ENCODE measurements around the gene CALHM2.

The CALHM2 gene

DNA sequence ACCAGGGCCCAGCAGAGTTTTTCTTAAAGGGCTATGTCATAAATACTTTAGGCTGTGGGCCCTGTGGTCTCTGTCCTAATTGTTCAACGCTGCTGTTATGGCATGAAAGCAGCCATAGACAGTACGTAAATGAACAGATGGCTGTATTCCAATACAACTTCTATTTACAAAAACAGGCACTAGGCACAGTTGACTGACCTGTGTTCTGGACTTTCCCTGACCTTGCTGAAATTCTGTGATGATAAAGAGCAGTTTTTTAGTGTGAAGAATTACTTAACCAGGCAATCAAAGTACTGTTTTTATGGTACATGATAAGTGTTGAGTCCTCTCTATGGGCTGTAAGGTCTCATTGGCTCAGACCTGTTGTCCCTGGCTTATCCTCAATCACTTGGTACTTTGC, 38.6 kb downstream of the CALHM2 start:
- ATAC-seq (ENCODE audit: insufficient read depth, low read depth), result no peak
- DNase-seq, result no peak
- Histone ChIP-seq H3K9me3 (ENCODE audit: insufficient read depth, low read length, severe bottlenecking) (no peaks in the 10 kb centered on the region), H3K79me2 (ENCODE audit: insufficient read depth, low read length) (no peaks in the 10 kb centered on the region), H3K4me3 (ENCODE audit: low read depth in 1 of 2, low read length in 2 of 2) (no peak overlapping the region), H3K27me3 (ENCODE audit: insufficient read depth, low read length, poor library complexity) (no peaks in the 10 kb centered on the region), H3K27ac (ENCODE audit: low read length) (no peak overlapping the region), H2AFZ (ENCODE audit: low read depth, low read length) (no peak overlapping the region), H3K36me3 (ENCODE audit: insufficient read depth, low read length) (peaks cover 98% of the 10 kb centered on the region), H3K4me2 (ENCODE audit: insufficient read depth, low read length) (no peak overlapping the region), H3K9ac (ENCODE audit: low read depth, low read length) (no peak overlapping the region), H4K20me1 (ENCODE audit: insufficient read depth, low read length) (peaks cover 8% of the 10 kb centered on the region), H3K4me1 (ENCODE audit: insufficient read depth, low read length) (no peaks in the 10 kb centered on the region)
- TF ChIP-seq, protein P1, sequence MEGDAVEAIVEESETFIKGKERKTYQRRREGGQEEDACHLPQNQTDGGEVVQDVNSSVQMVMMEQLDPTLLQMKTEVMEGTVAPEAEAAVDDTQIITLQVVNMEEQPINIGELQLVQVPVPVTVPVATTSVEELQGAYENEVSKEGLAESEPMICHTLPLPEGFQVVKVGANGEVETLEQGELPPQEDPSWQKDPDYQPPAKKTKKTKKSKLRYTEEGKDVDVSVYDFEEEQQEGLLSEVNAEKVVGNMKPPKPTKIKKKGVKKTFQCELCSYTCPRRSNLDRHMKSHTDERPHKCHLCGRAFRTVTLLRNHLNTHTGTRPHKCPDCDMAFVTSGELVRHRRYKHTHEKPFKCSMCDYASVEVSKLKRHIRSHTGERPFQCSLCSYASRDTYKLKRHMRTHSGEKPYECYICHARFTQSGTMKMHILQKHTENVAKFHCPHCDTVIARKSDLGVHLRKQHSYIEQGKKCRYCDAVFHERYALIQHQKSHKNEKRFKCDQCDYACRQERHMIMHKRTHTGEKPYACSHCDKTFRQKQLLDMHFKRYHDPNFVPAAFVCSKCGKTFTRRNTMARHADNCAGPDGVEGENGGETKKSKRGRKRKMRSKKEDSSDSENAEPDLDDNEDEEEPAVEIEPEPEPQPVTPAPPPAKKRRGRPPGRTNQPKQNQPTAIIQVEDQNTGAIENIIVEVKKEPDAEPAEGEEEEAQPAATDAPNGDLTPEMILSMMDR (IDR thresholded peaks at IDR 0.05; ENCODE audit: borderline replicate concordance, extremely low read depth, low read length, poor library complexity, severe bottlenecking), result no peak
- no peak for TF ChIP-seq EZH2 (IDR thresholded peaks at IDR 0.05; ENCODE audit: borderline replicate concordance, low read depth, low read length, severe bottlenecking)

DNA sequence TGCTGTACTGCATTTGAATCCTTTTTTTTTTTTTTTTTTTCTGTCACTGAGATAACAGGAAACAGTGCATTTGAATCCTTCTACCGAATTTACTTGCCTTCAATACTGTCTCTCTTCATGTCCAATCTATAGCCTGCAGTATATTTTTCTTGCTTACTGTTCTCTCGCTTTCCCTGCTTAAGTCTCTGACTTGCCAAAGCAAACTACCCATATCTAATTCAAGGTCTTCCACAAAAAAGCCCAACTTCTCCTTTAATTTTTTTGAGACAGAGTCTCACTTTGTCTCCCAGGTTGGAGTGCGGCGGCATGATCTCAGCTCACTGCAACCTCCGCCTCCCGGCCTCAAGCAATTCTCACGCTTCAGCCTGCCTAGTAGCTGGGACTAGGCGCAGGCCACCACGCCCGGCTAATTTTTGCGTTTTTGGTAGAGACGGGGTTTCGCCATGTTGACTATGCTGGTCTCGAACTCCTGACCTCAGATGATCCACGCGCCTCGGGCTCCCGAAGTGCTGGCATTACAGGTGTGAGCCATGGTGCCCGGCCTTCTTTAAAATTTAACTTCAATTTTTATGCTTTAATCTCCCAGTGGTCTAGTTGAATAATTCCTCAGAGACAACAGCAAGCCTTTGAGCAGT, 54.9 kb downstream of the CALHM2 start:
- peak overlapping the region; percentile 90 for H2AFZ ChIP-seq (ENCODE audit: low read depth, low read length)
- H4K20me1 ChIP-seq (ENCODE audit: insufficient read depth, low read length), result no peaks in the 10 kb centered on the region; the same call in 1 of the 2 replicates
- no peaks in the 10 kb centered on the region for H3K27me3 ChIP-seq (ENCODE audit: insufficient read depth, low read length, poor library complexity)
- peak overlapping the region; percentile 80 to 87 for H3K4me3 ChIP-seq (ENCODE audit: low read depth in 1 of 2, low read length in 2 of 2)
- TF ChIP-seq EZH2 (IDR thresholded peaks at IDR 0.05; ENCODE audit: borderline replicate concordance, low read depth, low read length, severe bottlenecking), result no peak
- TF ChIP-seq, protein P1 (IDR thresholded peaks at IDR 0.05; ENCODE audit: borderline replicate concordance, extremely low read depth, low read length, poor library complexity, severe bottlenecking), result no peak
- peak overlapping the region; percentile 77 for H3K9ac ChIP-seq (ENCODE audit: low read depth, low read length)
- no peaks in the 10 kb centered on the region for H3K9me3 ChIP-seq (ENCODE audit: insufficient read depth, low read length, severe bottlenecking)
- DNase-seq, result peak; percentile 18
- H3K4me1 ChIP-seq (ENCODE audit: insufficient read depth, low read length), result peaks cover 52% of the 10 kb centered on the region
- peak overlapping the region; percentile 75 for H3K27ac ChIP-seq (ENCODE audit: low read length)
- H3K36me3 ChIP-seq (ENCODE audit: insufficient read depth, low read length), result peaks cover 50% of the 10 kb centered on the region
- H3K79me2 ChIP-seq (ENCODE audit: insufficient read depth, low read length), result peaks cover 74% of the 10 kb centered on the region
- no peak for ATAC-seq (ENCODE audit: insufficient read depth, low read depth)
- H3K4me2 ChIP-seq (ENCODE audit: insufficient read depth, low read length), result peak overlapping the region; percentile 90

DNA sequence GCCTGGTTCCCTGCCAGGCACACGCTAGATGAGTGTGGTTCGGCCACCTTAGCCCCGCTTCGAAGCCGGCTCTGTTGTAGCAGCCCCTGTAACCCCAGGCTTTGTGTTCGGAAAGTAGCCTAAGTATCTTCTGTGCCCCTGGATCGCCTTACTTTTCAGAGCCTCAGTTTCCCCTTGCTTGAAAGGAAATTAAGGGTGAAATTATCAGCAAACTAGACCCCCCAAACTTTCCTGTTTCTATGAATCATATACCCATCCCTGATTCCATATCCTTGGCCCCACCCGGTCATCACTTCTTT, 55.4 kb downstream of the CALHM2 start:
- peak overlapping the region; percentile 77 for H3K9ac ChIP-seq (ENCODE audit: low read depth, low read length)
- peak overlapping the region; percentile 90 for H3K4me2 ChIP-seq (ENCODE audit: insufficient read depth, low read length)
- ATAC-seq (ENCODE audit: insufficient read depth, low read depth) (no peak), DNase-seq (no peak)
- no peaks in the 10 kb centered on the region for H3K9me3 ChIP-seq (ENCODE audit: insufficient read depth, low read length, severe bottlenecking)
- TF ChIP-seq EZH2 (IDR thresholded peaks at IDR 0.05; ENCODE audit: borderline replicate concordance, low read depth, low read length, severe bottlenecking), result no peak
- TF ChIP-seq, protein P1 (IDR thresholded peaks at IDR 0.05; ENCODE audit: borderline replicate concordance, extremely low read depth, low read length, poor library complexity, severe bottlenecking), result no peak
- H3K4me1 ChIP-seq (ENCODE audit: insufficient read depth, low read length), result peaks cover 52% of the 10 kb centered on the region
- peaks cover 48% of the 10 kb centered on the region for H3K36me3 ChIP-seq (ENCODE audit: insufficient read depth, low read length)
- H3K4me3 ChIP-seq (ENCODE audit: low read depth in 1 of 2, low read length in 2 of 2), result peak overlapping the region; percentile 80 to 87
- no peaks in the 10 kb centered on the region for H3K27me3 ChIP-seq (ENCODE audit: insufficient read depth, low read length, poor library complexity)
- H3K27ac ChIP-seq (ENCODE audit: low read length), result peak overlapping the region; percentile 75
- peak overlapping the region; percentile 90 for H2AFZ ChIP-seq (ENCODE audit: low read depth, low read length)
- peaks cover 76% of the 10 kb centered on the region for H3K79me2 ChIP-seq (ENCODE audit: insufficient read depth, low read length)
- no peaks in the 10 kb centered on the region; the same call in 1 of the 2 replicates for H4K20me1 ChIP-seq (ENCODE audit: insufficient read depth, low read length)
